Esophagus squamous epithelium (tissue), 5 donors: ENCODE results near the gene FKBP14. TPM values are rescaled to one million over a fixed set of nuclear protein-coding genes. Genes with fewer than 3 reads are reported as not detected.

Source experiments
- DNase-seq: peaks from one replicate; lab custom pipeline; 2025; lab: John Stamatoyannopoulos, UW
- H3K27ac ChIP-seq, 4 donors: fragments of 200-600 bp; sonication (generic); one replicate each; pipeline ENCODE4 v1.5.1; 2016 to 2019; ENCODE audit warnings: mild to moderate bottlenecking in 1 of 4
- H3K27me3 ChIP-seq, 4 donors: fragments of 200-600 bp; sonication (generic); 1 replicate in 3 of 4; 2 replicates in 1 of 4; pipeline versions ENCODE4 v1.5.1 to v1.6.0; 2017 to 2021; ENCODE audit warnings: antibody characterized with exemption in 1 of 4
- H3K36me3 ChIP-seq, 3 donors: fragments of 200-600 bp; sonication (generic); one replicate each; pipeline ENCODE4 v1.5.1; 2016 to 2019
- H3K4me1 ChIP-seq, 3 donors: fragments of 200-600 bp; sonication (generic); one replicate each; pipeline ENCODE4 v1.5.1; 2017 to 2019
- H3K4me3 ChIP-seq, 4 donors: fragments of 200-600 bp; sonication (generic); 1 replicate in 3 of 4; 2 replicates in 1 of 4; pipeline ENCODE4 v1.5.1; 2016 to 2019; ENCODE audit warnings: mild to moderate bottlenecking in 2 of 4, moderate library complexity in 1 of 4
- H3K9me3 ChIP-seq, 3 donors: fragments of 200-600 bp; sonication (generic); one replicate each; pipeline ENCODE4 v1.5.1; 2016 to 2019
- POLR2A ChIP-seq, 4 donors: fragments of 450-650 bp; IDR thresholded peaks; one replicate each; pipeline ENCODE4 v1.6.1; 2017; ENCODE audit warnings: antibody characterized with exemption in 4 of 4, mild to moderate bottlenecking in 4 of 4, moderate library complexity in 3 of 4
- WGBS, 2 donors: methylation state at CpG; one replicate each; pipeline ENCODE4 v1.1.5; 2018; 5-methylcytosine and 5-hydroxymethylcytosine counted together
- intact Hi-C: fragments of 100-400 bp; cut with DNase I; formaldehyde crosslinking; loops from one replicate; pipeline ENCODE4 v1.15.0; 2022
- total RNA-seq, 4 donors: library from RNA; depleted of rRNA; stranded (reverse); fragments of >200 nt; gene quantifications; one replicate each; pipeline ENCODE4 v1.1.0, GENCODE V29; 2016
- TF ChIP-seq, protein P1 (sequence below), 6 experiments: fragments of 450-650 bp in 4 of 6; fragments of 200-600 bp in 2 of 6; sonication (generic) in 2 of 6; IDR thresholded peaks; one replicate each; pipeline ENCODE4 v1.5.1; 2016 to 2019; ENCODE audit warnings: antibody characterized with exemption in 6 of 6, mild to moderate bottlenecking in 4 of 6, moderate library complexity in 4 of 6
- donor health status: DM: yes; HTN: yes; CAD: no.

FKBP14 gene
- total RNA-seq, 4 donors from 2014 or later, result 3.3 to 8.0 (median 7.5) TPM

GRCh38 chr7:30057741-30058140, 31.2 kb upstream of the FKBP14 start:
- no peak for DNase-seq
- TF ChIP-seq POLR2A (IDR thresholded peaks at IDR 0.05), result no peak
- TF ChIP-seq, protein P1, sequence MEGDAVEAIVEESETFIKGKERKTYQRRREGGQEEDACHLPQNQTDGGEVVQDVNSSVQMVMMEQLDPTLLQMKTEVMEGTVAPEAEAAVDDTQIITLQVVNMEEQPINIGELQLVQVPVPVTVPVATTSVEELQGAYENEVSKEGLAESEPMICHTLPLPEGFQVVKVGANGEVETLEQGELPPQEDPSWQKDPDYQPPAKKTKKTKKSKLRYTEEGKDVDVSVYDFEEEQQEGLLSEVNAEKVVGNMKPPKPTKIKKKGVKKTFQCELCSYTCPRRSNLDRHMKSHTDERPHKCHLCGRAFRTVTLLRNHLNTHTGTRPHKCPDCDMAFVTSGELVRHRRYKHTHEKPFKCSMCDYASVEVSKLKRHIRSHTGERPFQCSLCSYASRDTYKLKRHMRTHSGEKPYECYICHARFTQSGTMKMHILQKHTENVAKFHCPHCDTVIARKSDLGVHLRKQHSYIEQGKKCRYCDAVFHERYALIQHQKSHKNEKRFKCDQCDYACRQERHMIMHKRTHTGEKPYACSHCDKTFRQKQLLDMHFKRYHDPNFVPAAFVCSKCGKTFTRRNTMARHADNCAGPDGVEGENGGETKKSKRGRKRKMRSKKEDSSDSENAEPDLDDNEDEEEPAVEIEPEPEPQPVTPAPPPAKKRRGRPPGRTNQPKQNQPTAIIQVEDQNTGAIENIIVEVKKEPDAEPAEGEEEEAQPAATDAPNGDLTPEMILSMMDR (IDR thresholded peaks at IDR 0.05), result no peak
- Histone ChIP-seq H3K27me3 (no peaks in the 10 kb centered on the region), H3K27ac (no peak overlapping the region), H3K36me3 (peaks cover 0 to 45% (median 12%) of the 10 kb centered on the region in 3 donors), H3K4me3 (no peak overlapping the region), H3K4me1 (peaks cover 0 to 6% (median 0%) of the 10 kb centered on the region in 3 donors), H3K9me3 (no peaks in the 10 kb centered on the region)
- intact Hi-C loops, result no loop called here

- Histone ChIP-seq H3K27me3 (no peaks in the 10 kb centered on the region), H3K4me1 (no peaks in the 10 kb centered on the region), H3K36me3 (peaks cover 4 to 80% (median 12%) of the 10 kb centered on the region in 3 donors), H3K27ac (no peak overlapping the region), H3K9me3 (no peaks in the 10 kb centered on the region), H3K4me3 (no peak overlapping the region)
- 91 to 92% methylated on average over 3 of the region's 3 CpGs for WGBS, 2 donors
- no peak for DNase-seq
- intact Hi-C loops, result no loop called here
- TF ChIP-seq, protein P1 (IDR thresholded peaks at IDR 0.05), result no peak
- no peak for TF ChIP-seq POLR2A (IDR thresholded peaks at IDR 0.05)
Measured at GRCh38 chr7:30053068-30053467, 26.6 kb upstream of the FKBP14 start.

DNA sequence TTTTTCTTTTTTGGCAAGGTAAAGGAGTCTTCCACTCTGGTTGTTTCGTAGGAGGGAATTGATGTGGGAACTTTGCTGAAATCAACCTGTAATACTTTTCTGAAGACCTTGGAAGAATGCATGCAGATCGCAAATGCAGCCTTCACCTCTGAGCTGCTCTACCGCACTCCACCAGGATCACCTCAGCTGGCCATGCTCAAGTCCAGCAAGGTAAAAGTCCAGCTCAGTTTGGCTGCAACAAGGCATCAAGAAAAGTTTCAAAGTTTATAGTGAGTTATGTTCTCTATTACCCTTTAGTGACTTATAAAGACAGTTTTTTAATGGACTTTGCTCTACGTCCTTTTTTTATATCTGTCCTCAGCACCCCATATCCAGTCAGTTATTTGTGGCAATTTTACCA, 22.7 kb upstream of the FKBP14 start:
- no peaks in the 10 kb centered on the region for H3K27me3 ChIP-seq
- H3K4me3 ChIP-seq, result no peak overlapping the region
- intact Hi-C loops, result no loop called here
- no peak overlapping the region for H3K27ac ChIP-seq
- no peaks in the 10 kb centered on the region for H3K4me1 ChIP-seq
- TF ChIP-seq POLR2A (IDR thresholded peaks at IDR 0.05), result no peak
- TF ChIP-seq, protein P1 (IDR thresholded peaks at IDR 0.05), result no peak
- no peaks in the 10 kb centered on the region for H3K9me3 ChIP-seq
- H3K36me3 ChIP-seq, result peaks cover 4 to 82% (median 7%) of the 10 kb centered on the region in 3 donors
- WGBS, 2 donors, result 95 to 96% methylated on average over 4 of the region's 4 CpGs
- DNase-seq, result no peak

- DNase-seq, result no peak
- H3K27ac ChIP-seq, result no peak overlapping the region
- peaks cover 4 to 76% (median 7%) of the 10 kb centered on the region in 3 donors for H3K36me3 ChIP-seq
- 86 to 90% methylated on average over 2 of the region's 2 CpGs for WGBS, 2 donors
- no peaks in the 10 kb centered on the region for H3K4me1 ChIP-seq
- H3K27me3 ChIP-seq, result no peaks in the 10 kb centered on the region
- intact Hi-C loops, result no loop called here
- H3K9me3 ChIP-seq, result no peaks in the 10 kb centered on the region
- no peak overlapping the region for H3K4me3 ChIP-seq
- TF ChIP-seq, protein P1 (IDR thresholded peaks at IDR 0.05), result no peak
- no peak for TF ChIP-seq POLR2A (IDR thresholded peaks at IDR 0.05)
Measured at GRCh38 chr7:30048582-30048981, 22.1 kb upstream of the FKBP14 start.

- no peak for TF ChIP-seq POLR2A (IDR thresholded peaks at IDR 0.05)
- TF ChIP-seq, protein P1 (IDR thresholded peaks at IDR 0.05), result no peak
- Histone ChIP-seq H3K27ac (no peak overlapping the region), H3K27me3 (no peaks in the 10 kb centered on the region), H3K4me3 (no peak overlapping the region), H3K4me1 (no peaks in the 10 kb centered on the region), H3K36me3 (peaks cover 3 to 69% (median 7%) of the 10 kb centered on the region in 3 donors), H3K9me3 (no peaks in the 10 kb centered on the region)
- no peak for DNase-seq
- 51 to 56% methylated on average over 2 of the region's 2 CpGs for WGBS, 2 donors
- intact Hi-C loops, result no loop called here
Measured at GRCh38 chr7:30047124-30047523, 20.6 kb upstream of the FKBP14 start.
